GM12892 (cell line): Measurements from ENCODE around the gene ZNF488.

Experiments used
- DNase-seq: peaks from one replicate; pipeline ENCODE4 v3.0.0; 2011; ENCODE audit not compliant: insufficient read length
- FAIRE-seq: peaks from 2 replicates; lab custom pipeline; 2011; peaks lifted over from hg19 to GRCh38; lab: Jason Lieb, UNC
- POLR2A ChIP-seq: IDR thresholded peaks from 2 replicates; pipeline ENCODE4 v1.6.1; 2011; ENCODE audit warnings: low read depth, low read length, control low read depth
- POLR2AphosphoS5 ChIP-seq: IDR thresholded peaks from 2 replicates; pipeline ENCODE4 v1.6.1; 2011; ENCODE audit warnings: low read depth, low read length, control low read depth
- TAF1 ChIP-seq: IDR thresholded peaks from 2 replicates; pipeline ENCODE4 v1.6.1; 2011; ENCODE audit warnings: low read depth, mild to moderate bottlenecking, control low read depth, low read length, borderline replicate concordance

ZNF488 gene

DNA sequence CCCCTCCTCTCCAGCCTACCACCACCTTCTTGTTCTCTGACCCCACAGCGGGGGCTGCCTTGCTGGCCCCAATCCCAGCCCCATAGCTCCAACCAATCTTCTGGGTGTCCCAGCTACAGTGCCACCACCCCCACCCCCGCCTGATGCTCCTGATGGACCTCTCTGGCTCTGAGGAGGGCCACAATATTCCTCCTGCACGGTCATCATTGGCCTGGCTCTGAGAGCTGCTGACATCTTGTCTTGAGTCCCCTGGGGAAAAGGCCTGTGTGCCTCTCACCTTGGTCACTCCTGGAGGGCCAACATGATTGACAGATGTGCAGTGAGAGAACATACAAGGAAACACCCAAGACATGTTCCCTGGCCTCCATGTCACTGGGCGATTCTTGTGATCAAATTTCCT is 54.2 kb downstream of the ZNF488 start:
- TF ChIP-seq POLR2AphosphoS5 = no peak
- FAIRE-seq (no peak), DNase-seq (no peak)

DNA sequence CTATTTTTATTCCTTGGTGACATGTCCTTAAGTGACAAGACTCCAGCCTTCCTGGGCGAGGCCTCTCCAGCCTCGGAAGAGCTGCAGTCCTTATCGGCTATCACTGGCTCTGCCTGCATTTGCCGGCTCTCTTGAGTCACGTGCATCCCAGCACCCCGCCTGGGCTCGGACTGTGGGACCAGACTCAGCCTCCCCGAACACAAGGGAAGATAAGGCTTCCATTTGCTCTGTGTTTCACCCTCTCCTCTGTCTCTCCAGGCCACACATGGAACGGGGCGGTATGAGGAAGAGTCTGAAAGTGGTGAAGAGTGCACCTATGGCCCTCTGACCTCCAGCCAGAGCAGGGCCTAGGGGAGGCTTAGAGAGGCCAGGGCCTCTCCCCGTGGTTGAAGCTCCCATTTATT is 57.2 kb downstream of the ZNF488 start:
- DNase-seq = no peak
- FAIRE-seq = no peak
- no peak for TF ChIP-seq TAF1
- TF ChIP-seq POLR2AphosphoS5 = no peak
- no peak for TF ChIP-seq POLR2A

DNA sequence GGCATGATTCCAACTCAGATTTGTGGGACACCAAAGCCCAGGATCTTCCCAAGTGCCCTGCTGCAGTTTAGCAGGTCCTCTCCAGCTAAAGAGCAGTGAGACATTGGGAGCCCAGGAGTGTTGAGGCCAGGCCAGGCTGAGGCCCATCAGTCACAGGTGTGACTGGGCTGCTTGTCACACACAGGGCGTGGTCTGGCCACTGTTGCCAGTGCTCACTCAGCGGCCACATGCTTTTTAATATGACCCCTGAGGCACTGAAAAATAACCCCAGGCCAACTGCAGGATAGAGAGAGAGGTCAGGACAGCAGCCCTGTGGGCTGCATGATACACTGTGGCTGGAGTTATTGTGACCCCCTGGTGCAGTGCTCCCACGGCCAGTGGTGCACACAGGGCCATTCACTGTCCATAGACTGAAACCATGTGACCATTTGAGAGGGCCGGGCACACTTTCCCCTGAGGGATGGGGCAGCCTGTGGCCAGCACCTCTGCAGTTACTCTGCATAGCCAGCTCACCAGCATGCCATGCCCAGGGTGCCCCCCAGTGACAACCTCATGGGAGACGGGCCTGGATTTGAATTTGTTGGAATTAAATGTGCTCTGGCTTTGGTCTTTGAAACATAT is 57.7 kb downstream of the ZNF488 start:
- FAIRE-seq = no peak
- no peak for TF ChIP-seq TAF1
- no peak for TF ChIP-seq POLR2AphosphoS5
- TF ChIP-seq POLR2A = no peak
- no peak for DNase-seq

DNA sequence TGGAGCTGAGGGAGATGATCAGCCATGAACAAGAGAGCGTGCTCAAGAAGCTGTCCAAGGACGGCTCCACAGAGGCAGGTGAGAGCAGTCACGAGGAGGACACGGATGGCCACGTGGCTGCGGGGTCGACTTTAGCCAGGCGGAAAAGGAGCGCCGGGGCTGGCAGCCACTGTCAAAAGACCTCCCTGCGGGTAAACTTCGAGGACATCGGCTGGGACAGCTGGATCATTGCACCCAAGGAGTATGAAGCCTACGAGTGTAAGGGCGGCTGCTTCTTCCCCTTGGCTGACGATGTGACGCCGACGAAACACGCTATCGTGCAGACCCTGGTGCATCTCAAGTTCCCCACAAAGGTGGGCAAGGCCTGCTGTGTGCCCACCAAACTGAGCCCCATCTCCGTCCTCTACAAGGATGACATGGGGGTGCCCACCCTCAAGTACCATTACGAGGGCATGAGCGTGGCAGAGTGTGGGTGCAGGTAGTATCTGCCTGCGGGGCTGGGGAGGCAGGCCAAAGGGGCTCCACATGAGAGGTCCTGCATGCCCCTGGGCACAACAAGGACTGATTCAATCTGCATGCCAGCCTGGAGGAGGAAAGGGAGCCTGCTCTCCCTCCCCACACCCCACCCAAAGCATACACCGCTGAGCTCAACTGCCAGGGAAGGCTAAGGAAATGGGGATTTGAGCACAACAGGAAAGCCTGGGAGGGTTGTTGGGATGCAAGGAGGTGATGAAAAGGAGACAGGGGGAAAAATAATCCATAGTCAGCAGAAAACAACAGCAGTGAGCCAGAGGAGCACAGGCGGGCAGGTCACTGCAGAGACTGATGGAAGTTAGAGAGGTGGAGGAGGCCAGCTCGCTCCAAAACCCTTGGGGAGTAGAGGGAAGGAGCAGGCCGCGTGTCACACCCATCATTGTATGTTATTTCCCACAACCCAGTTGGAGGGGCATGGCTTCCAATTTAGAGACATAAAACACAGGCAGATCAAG is 58.5 kb downstream of the ZNF488 start:
- no peak for DNase-seq
- TF ChIP-seq TAF1 (no peak), POLR2AphosphoS5 (no peak), POLR2A (no peak)
- FAIRE-seq = no peak

- no peak for TF ChIP-seq TAF1
- TF ChIP-seq POLR2A = no peak
- no peak for TF ChIP-seq POLR2AphosphoS5
- FAIRE-seq (no peak), DNase-seq (no peak)
These were observed 60.3 kb downstream of the ZNF488 start for GRCh38 chr10:47323636-47324296.

GRCh38 chr10:47323087-47323486 is 61.0 kb downstream of the ZNF488 start:
- FAIRE-seq = no peak
- no peak for DNase-seq
- no peak for TF ChIP-seq POLR2A
- TF ChIP-seq TAF1 = no peak
- no peak for TF ChIP-seq POLR2AphosphoS5

DNA sequence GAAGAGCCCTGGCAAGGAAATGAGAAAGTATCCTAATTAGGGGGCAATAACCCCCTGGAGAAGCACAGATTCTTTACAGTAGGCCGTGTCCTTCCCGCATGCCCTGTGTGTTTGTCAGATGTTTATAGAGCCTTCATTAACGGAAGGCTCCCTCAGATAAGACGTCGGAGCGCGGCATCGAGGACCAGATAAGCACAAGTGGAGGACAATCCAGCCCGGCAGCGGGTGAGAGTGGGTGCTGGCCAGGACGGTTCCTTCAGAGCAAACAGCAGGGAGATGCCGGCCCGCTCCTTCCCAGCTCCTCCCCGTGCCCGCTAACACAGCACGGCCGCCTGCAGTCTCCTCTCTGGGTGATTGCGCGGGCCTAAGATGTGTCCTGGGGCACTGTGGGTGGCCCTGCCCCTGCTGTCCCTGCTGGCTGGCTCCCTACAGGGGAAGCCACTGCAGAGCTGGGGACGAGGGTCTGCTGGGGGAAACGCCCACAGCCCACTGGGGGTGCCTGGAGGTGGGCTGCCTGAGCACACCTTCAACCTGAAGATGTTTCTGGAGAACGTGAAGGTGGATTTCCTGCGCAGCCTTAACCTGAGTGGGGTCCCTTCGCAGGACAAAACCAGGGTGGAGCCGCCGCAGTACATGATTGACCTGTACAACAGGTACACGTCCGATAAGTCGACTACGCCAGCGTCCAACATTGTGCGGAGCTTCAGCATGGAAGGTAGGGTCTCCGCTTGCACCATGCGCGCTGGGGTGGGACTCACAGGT is 61.6 kb downstream of the ZNF488 start, which contains the start of gene GDF2:
GDF2 (plus strand) TSS at position 155 of the 762 bp plus-strand sequence; CDS start at position 370, 215 bp downstream.
- no peak for TF ChIP-seq TAF1
- TF ChIP-seq POLR2AphosphoS5 = no peak
- TF ChIP-seq POLR2A = no peak
- no peak for DNase-seq
- FAIRE-seq = no peak

- no peak for DNase-seq
- no peak for FAIRE-seq
- no peak for TF ChIP-seq POLR2AphosphoS5
- no peak for TF ChIP-seq TAF1
- TF ChIP-seq POLR2A = no peak
These were observed 62.4 kb downstream of the ZNF488 start for GRCh38 chr10:47321521-47322195.

DNA sequence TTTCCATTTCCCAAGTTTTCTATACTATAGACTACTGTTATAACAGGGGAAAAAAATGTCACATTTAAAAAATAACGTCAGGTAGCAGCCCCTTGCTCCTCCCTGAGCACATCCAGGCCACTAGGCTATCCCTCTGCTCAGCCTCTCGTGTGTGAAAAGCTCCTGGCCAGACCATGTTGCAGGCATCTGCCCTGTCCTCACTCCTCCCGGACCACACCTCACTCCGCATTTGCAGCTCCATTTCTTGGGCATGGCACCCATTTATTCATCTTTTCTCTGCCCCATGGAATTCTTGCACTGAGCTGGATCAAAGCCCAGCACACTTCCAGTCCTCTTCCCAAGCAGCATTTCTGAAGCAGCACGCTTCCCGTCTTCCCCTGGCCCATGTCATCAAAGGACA is 63.3 kb downstream of the ZNF488 start:
- FAIRE-seq (no peak), DNase-seq (no peak)
- TF ChIP-seq TAF1 (no peak), POLR2A (no peak), POLR2AphosphoS5 (no peak)

GRCh38 chr10:47319784-47320183 is 64.3 kb downstream of the ZNF488 start:
- no peak for FAIRE-seq
- DNase-seq = no peak
- TF ChIP-seq POLR2A (no peak), POLR2AphosphoS5 (no peak), TAF1 (no peak)
